GM18502 (cell line): ENCODE data around the gene PTPRO.

Source experiments
- ATAC-seq: cut with Tn5 transposase; IDR thresholded peaks from one replicate; pipeline ENCODE4 v1.9.1; 2021; ENCODE audit warnings: mild to moderate bottlenecking; ENCODE audit not compliant: unreplicated experiment, poor library complexity

The PTPRO gene

GRCh38 chr12:15631007-15631715, 308.9 kb downstream of the PTPRO start:
- no peak for ATAC-seq

- no peak for ATAC-seq
Measured at GRCh38 chr12:15632708-15633107, 310.4 kb downstream of the PTPRO start.

- ATAC-seq: no peak
Measured at GRCh38 chr12:15633201-15633600, 310.9 kb downstream of the PTPRO start.

GRCh38 chr12:15634010-15634683, 311.8 kb downstream of the PTPRO start:
- ATAC-seq: no peak

GRCh38 chr12:15636060-15636890, 314.0 kb downstream of the PTPRO start:
- no peak for ATAC-seq

- ATAC-seq: no peak
Measured at GRCh38 chr12:15638231-15638630, 315.9 kb downstream of the PTPRO start.

- no peak for ATAC-seq
Measured at GRCh38 chr12:15644700-15645099, 322.4 kb downstream of the PTPRO start.

GRCh38 chr12:15646581-15646980, 324.3 kb downstream of the PTPRO start:
- ATAC-seq: no peak
